NCI-H1417 (cell line): Measurements from ENCODE around the gene HLA-DOB.
A peak's percentile ranks its signal among the peaks of the same experiment; 100 is the strongest.

Experiments
- DNase-seq, 3 experiments: peaks; one replicate each; lab custom pipeline; 2025; lab: John Stamatoyannopoulos, UW

The HLA-DOB gene

GRCh38 chr6:32843331-32843978 lies 26.7 kb upstream of the HLA-DOB start:
- peak in 2 of 3 experiments; percentile 48 to 56 for DNase-seq

GRCh38 chr6:32842690-32843089 lies 25.9 kb upstream of the HLA-DOB start:
- no peak for DNase-seq

- DNase-seq: no peak
Measured at GRCh38 chr6:32842021-32842650, 25.3 kb upstream of the HLA-DOB start.

DNA sequence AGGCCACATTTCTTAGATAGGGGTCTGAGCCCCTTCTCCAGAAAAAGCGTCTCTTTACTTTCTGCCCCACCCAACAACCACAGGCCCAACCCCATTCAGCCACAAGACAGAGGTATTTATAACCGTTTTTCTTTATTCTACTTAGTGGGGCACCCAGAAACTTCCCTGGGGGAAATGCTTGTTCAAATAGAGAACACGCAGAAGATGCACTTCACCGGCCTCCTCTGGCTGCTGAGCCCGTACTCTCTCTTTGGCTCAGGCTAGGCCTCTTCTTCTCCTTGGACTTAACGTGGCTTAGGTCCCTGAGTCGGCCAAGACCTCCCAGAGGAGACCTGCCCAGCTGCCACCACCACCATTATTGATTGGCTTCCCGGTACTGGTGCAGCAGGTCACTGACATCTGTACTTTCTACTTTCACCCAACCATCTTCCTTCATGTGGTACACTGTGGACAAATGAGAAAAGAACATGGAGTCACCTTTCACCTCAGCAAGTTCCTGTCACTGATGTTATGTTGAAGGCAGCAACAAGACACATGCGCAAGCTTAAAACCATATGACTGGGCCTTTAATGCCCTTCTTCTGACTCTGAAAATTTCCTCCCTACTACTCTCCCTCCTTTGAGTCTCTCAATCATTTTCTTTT lies 23.9 kb upstream of the HLA-DOB start:
- no peak for DNase-seq

- no peak for DNase-seq
Measured at GRCh38 chr6:32839356-32839755, 22.6 kb upstream of the HLA-DOB start.

DNA sequence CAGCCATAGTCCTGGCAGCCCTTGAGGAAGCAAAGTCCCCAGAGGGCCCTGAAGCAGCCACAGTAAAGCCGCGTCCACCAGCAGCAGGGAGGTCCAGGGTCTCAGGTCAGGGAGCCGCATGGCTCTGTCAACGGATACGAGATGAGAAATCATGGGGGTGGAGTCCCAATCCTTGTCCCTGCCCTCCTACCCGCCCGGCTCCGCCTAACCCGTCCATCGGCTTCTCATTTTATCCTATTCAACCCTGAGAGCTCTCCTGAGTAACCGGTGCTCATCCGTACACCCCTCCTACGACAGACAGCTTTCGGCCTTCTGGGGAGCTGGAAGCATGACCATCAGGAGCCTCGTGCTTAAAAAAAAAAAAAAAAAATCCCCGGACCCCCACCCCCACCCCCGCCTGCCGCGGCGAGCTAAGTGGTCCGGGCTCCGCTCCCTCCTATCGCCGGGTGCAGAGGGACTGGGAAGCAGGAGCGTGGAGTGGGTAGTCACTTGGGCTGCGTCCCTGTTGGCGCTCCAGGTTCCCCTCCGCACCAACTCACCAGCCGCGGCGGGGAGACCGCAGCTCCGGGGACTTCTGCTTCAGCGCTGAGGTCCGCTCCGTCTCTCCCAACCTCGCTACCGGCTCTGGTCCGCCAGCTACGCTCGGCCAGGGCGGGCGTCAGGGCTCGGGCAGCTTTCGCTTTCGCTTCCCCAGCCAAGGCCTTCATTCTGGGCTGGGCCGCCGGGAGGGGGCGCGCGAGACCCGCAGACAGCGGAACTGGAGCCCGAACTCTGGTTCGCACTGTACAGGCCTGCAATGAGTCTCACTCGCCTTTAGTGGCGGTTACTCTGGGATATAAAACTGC lies 21.5 kb upstream of the HLA-DOB start, which contains the start of gene TAP2:
TAP2 (minus strand) TSS at position 626 of the 845 bp plus-strand sequence; CDS start at position 120, 506 bp downstream.
- DNase-seq: peak; percentile 89 to 93 (median 91)

DNA sequence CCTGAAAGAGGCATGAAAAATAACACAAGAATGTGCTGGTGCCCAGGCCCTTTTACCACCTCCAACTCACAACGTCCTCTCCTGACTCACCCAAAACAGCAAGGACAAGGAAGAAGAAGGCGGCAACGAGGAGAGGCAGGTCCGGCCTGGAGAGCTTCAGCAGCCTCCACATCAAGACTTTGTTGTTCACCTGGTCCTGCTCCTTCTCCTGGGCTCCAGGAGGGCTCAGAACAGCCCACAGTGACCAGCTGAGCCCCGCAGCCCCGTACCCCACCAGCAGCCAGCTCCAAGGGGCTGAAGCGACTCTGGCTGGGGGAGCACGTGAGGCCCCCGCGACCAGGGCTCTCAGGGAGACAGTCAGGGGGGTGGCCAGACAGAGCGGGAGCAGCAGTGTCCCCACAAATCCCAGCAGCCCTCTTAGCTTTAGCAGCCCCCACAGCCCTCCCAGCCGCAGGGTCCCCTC lies 20.9 kb upstream of the HLA-DOB start:
- DNase-seq: no peak

DNA sequence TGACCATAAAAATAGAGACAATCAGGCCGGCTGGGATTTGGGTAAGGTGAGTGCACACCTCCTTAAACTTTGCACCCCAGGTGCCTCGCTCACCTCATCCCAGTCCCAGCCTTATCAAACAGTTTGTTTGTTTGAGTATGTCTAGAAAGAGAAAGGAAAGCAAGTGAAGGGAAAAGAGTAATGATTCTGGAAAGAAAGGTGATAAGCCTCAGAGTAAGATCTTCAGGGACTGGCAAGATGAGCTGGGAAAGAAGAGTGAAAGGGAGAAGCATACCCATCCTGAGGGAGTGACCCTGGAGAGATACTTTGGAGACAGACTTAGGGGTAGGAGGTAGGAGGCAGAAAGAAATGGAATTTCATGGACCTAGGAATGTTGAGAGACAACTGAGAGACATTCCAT lies 20.1 kb upstream of the HLA-DOB start:
- no peak for DNase-seq

- no peak for DNase-seq
Measured at GRCh38 chr6:32835167-32835893, 18.5 kb upstream of the HLA-DOB start.

- no peak for DNase-seq
Measured at GRCh38 chr6:32833664-32834063, 16.9 kb upstream of the HLA-DOB start.

- no peak for DNase-seq
Measured at GRCh38 chr6:32832535-32832934, 15.7 kb upstream of the HLA-DOB start.

- no peak for DNase-seq
Measured at GRCh38 chr6:32830936-32831335, 14.1 kb upstream of the HLA-DOB start.

GRCh38 chr6:32830017-32830416 lies 13.2 kb upstream of the HLA-DOB start:
- no peak for DNase-seq

- no peak for DNase-seq
Measured at GRCh38 chr6:32829495-32829894, 12.7 kb upstream of the HLA-DOB start.

DNA sequence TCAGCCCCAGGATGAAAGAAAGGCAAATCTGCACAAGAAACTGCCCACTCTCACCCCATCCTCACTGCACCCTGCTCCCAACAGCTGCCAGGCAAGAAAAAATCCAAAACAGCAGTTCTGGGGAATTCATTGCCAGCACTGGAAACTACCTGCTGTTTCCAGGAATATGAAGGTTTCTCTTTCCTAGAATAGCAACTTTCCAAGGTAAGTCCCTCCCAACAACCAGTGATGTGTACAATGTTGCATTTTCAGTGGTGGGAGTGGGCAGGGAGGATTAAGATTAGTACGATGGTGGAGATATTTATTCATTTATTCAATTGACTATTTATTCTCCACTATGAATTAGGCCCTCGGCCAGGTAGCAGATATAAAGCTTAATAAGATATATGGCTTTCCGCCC lies 10.2 kb upstream of the HLA-DOB start:
- DNase-seq: no peak

- DNase-seq: peak in 1 of 3 experiments; percentile 30
Measured at GRCh38 chr6:32825966-32826365, 9.2 kb upstream of the HLA-DOB start.

- no peak for DNase-seq
Measured at GRCh38 chr6:32819729-32820128, 2.9 kb upstream of the HLA-DOB start.

- no peak for DNase-seq
Measured at GRCh38 chr6:32818867-32819266, 2.1 kb upstream of the HLA-DOB start.

DNA sequence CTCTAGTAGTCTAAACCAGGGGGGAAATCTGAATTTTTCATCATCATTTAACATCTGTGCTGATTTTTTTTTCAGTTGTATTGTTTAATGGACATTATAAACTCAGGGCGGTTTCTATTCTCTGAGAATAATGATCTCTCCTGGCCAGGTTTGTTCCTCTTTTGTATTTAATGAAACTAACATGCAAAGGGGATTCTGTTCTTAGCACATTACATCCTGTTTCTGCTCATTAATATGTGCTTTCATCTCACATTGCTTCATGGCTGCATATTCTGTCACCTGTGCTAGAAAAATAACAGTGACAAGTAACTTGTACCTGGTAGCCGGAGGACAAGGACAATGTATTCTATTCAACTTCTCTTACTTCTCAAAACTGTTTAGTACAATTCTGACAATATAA lies 806 bp downstream of the HLA-DOB start:
- DNase-seq: no peak

DNA sequence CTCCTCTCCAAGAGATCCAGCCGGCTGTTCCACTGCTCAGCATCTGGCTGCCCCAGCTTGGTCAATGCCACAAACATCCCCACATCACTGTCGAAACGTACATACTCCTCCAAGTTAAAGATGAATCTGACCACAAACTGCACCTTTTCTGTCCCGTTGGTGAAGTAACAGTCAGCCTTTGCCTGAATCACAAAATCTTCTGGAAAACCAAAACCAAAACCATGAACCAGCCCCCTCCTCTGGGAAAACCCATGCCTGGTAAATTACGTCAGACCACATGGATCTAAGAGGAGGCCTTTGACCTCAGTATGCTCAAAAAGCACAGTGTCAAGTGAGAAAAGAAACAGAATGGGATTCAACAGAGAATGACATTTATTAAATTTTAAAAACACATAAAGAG lies 1.7 kb downstream of the HLA-DOB start:
- no peak for DNase-seq

DNA sequence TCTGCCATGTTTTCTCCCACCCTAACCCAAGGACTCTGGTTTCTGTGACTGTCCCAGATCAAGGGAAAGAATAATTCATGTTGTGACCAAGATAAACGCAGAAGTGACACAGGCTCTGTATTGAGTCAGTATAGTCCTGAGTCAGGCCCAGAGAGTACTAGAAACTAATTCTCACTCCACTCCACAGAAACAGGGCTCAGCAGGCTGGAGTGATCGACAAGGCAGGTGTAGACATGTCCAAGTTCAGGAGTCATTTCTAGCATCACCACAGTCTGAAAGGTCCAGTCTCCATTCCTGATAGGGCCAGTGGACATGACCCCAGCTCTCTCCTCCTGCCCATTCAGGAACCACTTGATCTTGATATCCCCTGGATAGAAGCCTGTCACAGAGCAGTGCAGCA lies 2.7 kb downstream of the HLA-DOB start:
- DNase-seq: no peak

GRCh38 chr6:32809171-32809570 lies 7.6 kb downstream of the HLA-DOB start:
- no peak for DNase-seq
